Mesothelial cell of epicardium (in vitro differentiated cells): Measurements from ENCODE around the gene LPIN3. TPM values are rescaled to one million over a fixed set of nuclear protein-coding genes. Genes with fewer than 3 reads are reported as not detected.

Experiments
- DNase-seq, 2 experiments: peaks; one replicate each; pipeline ENCODE4 v3.0.0; 2021; ENCODE audit warnings: low spot score in 2 of 2; ENCODE audit not compliant: unreplicated experiment in 2 of 2
- H3K27ac Mint-ChIP-seq: 2 replicates; pipeline ENCODE4 v1.8.0; 2021; ENCODE audit warnings: mixed read lengths
- H3K27me3 Mint-ChIP-seq: 2 replicates; pipeline ENCODE4 v1.8.0; 2021; ENCODE audit warnings: low read depth, mixed read lengths
- H3K36me3 Mint-ChIP-seq: 2 replicates; pipeline ENCODE4 v1.8.0; 2021; ENCODE audit warnings: mixed read lengths
- H3K4me1 Mint-ChIP-seq: 2 replicates; pipeline ENCODE4 v1.8.0; 2021; ENCODE audit warnings: mixed read lengths
- H3K4me3 Mint-ChIP-seq: 2 replicates; pipeline ENCODE4 v1.8.0; 2021; ENCODE audit warnings: mild to moderate bottlenecking, moderate library complexity, mixed read lengths
- H3K9me3 Mint-ChIP-seq: 2 replicates; pipeline ENCODE4 v1.8.0; 2021; ENCODE audit warnings: mixed read lengths
- total RNA-seq: library from RNA; stranded (reverse); gene quantifications from 3 replicates; pipeline ENCODE4 v1.2.1, GENCODE V29; 2021
- TF ChIP-seq, protein P1 (sequence below): fragments of 200-600 bp; sonication (generic); IDR thresholded peaks from one replicate; pipeline ENCODE4 v1.5.0; 2021; ENCODE audit warnings: antibody characterized with exemption; ENCODE audit not compliant: unreplicated experiment

LPIN3 gene
- total RNA-seq, 1 donor from 2014 or later: 21.3 TPM

DNA sequence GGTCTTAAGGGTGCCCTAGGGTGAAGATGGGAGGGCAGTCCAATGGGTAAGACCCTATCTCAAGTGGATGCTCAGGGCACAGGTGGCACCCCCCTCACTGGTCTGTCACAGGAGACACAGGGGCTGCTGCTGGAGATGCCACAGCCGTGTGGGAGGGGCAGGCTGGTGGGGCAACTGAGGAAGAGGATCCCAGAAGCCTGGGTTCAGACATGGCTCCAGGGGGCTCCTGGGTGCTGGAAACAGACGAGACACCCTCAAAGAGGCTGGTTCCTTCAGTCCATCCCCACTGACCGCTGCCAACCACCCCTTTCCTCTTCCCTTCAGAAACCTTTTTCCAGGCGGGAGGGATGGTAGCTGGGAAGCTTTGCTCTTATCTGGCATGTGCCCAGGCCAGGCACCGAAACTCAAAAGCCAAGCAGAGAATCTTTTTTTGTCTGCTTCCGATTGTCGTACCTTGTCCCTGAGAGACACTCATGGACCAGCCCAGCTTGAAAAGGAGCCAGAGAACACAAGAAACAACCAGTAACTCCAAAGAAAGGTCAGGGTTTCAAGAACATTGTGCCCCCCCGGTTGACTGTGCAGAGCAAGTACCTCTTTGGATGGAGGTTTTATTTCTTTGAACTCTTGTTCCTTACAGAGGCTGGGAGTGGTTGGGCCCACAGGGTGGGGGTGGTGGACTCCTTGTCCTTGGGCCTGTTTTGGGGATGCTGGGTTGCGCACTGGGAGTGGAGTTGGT is 54.5 kb downstream of the LPIN3 start:
- Mint-ChIP-seq H3K27ac (no peak overlapping the region), H3K4me3 (no peak overlapping the region), H3K36me3 (no peaks in the 10 kb centered on the region), H3K4me1 (peaks cover 19% of the 10 kb centered on the region), H3K27me3 (no peaks in the 10 kb centered on the region), H3K9me3 (no peaks in the 10 kb centered on the region)
- DNase-seq: no peak
- TF ChIP-seq, protein P1, sequence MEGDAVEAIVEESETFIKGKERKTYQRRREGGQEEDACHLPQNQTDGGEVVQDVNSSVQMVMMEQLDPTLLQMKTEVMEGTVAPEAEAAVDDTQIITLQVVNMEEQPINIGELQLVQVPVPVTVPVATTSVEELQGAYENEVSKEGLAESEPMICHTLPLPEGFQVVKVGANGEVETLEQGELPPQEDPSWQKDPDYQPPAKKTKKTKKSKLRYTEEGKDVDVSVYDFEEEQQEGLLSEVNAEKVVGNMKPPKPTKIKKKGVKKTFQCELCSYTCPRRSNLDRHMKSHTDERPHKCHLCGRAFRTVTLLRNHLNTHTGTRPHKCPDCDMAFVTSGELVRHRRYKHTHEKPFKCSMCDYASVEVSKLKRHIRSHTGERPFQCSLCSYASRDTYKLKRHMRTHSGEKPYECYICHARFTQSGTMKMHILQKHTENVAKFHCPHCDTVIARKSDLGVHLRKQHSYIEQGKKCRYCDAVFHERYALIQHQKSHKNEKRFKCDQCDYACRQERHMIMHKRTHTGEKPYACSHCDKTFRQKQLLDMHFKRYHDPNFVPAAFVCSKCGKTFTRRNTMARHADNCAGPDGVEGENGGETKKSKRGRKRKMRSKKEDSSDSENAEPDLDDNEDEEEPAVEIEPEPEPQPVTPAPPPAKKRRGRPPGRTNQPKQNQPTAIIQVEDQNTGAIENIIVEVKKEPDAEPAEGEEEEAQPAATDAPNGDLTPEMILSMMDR: no peak

DNA sequence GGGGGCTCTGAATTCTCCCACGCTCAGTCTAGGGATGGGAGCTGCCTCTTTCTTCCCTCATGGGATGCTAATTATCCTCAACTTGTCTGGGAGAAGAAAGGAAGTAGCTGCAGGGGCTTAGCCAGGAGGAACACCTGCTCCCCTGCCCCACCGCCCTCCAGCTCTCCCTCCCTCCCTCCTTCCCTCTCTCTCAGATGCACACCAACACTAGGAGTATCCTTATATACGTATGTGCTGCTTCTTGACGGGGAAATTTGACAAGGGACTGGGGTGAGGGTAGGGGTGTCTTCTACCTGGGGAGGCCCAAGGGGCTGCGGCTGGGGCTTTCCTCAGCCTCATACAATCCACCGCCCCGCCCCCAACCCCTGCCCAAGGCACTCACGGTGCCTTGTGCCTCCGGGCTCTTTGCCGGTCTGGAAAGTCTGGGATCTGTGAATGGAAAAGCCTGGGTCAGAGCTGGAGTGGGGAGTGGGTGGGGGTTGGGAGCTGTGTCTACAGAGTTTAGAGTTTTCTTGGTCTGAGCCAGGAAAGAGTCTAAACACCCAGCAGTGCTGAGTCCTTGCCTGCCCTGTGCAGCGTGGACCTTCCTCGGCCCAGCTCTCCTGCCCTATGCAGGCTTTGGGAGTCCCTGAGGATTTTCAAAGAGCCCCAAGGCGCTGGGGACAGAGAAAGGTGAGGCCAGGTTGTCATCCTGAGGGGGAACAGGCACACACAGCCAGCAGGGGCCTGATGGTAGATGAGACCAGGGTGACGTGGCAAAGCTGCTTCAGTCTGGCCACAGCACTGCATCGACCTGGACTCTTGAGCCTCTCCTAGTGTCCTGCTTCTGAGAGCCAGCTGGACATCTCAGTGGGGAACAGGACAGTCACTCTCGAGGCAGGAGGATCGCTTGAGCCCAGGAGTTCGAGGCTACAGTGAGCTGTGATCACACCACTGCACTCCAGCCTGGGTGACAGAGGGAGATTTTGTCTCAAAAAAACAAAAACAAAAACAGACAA is 55.3 kb downstream of the LPIN3 start:
- Mint-ChIP-seq H3K4me3 (no peak overlapping the region), H3K27me3 (no peaks in the 10 kb centered on the region), H3K27ac (no peak overlapping the region), H3K4me1 (peaks cover 19% of the 10 kb centered on the region), H3K36me3 (no peaks in the 10 kb centered on the region), H3K9me3 (no peaks in the 10 kb centered on the region)
- no peak for DNase-seq
- TF ChIP-seq, protein P1: no peak

DNA sequence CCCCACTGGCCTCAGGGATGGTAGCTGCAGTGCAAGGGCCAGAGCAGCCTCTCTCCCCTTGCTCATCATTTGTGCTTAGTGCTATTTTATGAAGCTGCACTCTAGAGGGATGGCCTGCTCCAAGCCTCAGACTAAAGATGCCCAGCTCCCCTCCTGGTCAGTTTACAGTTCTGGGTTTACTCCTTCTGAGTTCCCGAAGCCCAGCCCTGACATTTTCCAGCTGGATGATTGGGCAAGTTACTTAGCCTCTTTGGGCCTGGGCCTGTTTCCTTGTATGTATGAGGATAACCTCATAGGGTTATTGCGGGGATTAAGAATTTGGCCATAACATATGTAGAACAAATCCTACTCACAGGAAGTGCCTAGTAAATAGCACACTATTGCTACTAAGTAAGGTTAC is 57.8 kb downstream of the LPIN3 start:
- no peak for DNase-seq
- H3K4me1 Mint-ChIP-seq: peaks cover 10% of the 10 kb centered on the region
- peaks cover 11% of the 10 kb centered on the region for H3K36me3 Mint-ChIP-seq
- no peak overlapping the region for H3K27ac Mint-ChIP-seq
- TF ChIP-seq, protein P1: no peak
- H3K4me3 Mint-ChIP-seq: no peak overlapping the region
- H3K27me3 Mint-ChIP-seq: no peaks in the 10 kb centered on the region
- no peaks in the 10 kb centered on the region for H3K9me3 Mint-ChIP-seq

DNA sequence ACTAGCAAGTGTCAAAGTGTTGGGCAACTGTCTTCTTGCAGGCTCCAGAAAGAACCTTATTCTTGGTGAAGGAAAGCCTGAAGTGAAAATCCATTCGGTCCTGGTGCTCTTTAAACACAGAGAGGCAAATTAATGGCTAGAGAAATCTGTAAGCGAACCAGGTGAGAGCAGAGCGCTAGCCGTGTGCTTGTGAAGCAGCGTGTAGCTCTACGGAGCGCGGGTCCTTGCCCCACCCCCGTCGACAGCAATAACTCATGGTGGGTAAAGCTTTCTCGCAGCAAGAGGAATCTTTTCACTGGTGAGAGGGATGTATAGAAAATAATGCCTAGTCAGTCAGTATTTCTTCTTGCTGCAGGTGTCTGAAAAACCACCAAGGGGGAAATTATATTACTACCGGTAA is 63.0 kb downstream of the LPIN3 start:
- TF ChIP-seq, protein P1: no peak
- Mint-ChIP-seq H3K27me3 (no peaks in the 10 kb centered on the region), H3K4me3 (no peak overlapping the region), H3K4me1 (no peaks in the 10 kb centered on the region), H3K36me3 (peaks cover 31% of the 10 kb centered on the region), H3K9me3 (no peaks in the 10 kb centered on the region), H3K27ac (no peak overlapping the region)
- DNase-seq: no peak

DNA sequence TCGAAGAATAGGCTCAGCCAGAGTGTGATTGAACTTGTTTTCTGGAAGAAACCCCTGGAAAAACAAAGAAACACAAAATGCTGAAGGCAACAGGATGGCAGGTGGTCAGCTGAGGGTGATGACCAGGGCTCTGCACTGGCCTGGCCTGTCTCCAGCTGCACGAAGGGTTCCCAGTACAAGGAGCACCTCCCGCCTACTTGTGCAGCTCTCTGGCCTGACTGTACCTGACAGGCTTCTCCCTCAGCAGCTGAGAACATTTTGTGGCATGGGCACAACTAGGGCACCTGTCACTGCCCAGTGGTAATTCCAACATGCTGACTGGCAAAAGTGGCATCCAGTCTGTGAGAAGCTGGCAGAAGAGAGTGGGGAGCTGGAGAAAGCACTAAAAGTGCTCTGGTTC is 64.8 kb downstream of the LPIN3 start:
- no peak for DNase-seq
- no peaks in the 10 kb centered on the region for H3K27me3 Mint-ChIP-seq
- H3K4me3 Mint-ChIP-seq: no peak overlapping the region
- TF ChIP-seq, protein P1: no peak
- H3K36me3 Mint-ChIP-seq: peaks cover 40% of the 10 kb centered on the region
- H3K27ac Mint-ChIP-seq: no peak overlapping the region
- no peaks in the 10 kb centered on the region for H3K9me3 Mint-ChIP-seq
- H3K4me1 Mint-ChIP-seq: no peaks in the 10 kb centered on the region
